ENCODE results near the gene PCDHGA12. TPM values are rescaled to one million over a fixed set of nuclear protein-coding genes. Genes with fewer than 3 reads are reported as not detected.

Gene PCDHGA12
- total and polyA plus RNA-seq, 2 experiments from 2014 or later, result 0.66 to 0.70 TPM

- H3K36me3 ChIP-seq (replicated peaks; ENCODE audit: insufficient read depth, low read depth), result no peaks in the 10 kb centered on the region
- H3K9me2 ChIP-seq (replicated peaks; ENCODE audit: insufficient read depth), result no peaks in the 10 kb centered on the region
- H3K4me2 ChIP-seq, result no peak overlapping the region
- no peak for DNase-seq (ENCODE audit: low spot score)
- H3K27ac ChIP-seq, result no peak overlapping the region
- no peak overlapping the region for H3K4me3 ChIP-seq
- peaks cover 44% of the 10 kb centered on the region for H3K9me3 ChIP-seq (ENCODE audit: low read depth)
- no peaks in the 10 kb centered on the region for H4K20me1 ChIP-seq (ENCODE audit: insufficient read depth, poor library complexity, severe bottlenecking)
- H3K79me2 ChIP-seq, result no peaks in the 10 kb centered on the region
- no peaks in the 10 kb centered on the region for H3K4me1 ChIP-seq (ENCODE audit: insufficient read depth)
- 96% methylated on average over 15 of the region's 15 CpGs for WGBS (ENCODE audit: low lambda C conversion rate, missing lambda C conversion rate)
- TF ChIP-seq CTCF (IDR thresholded peaks at IDR 0.05; ENCODE audit: poor library complexity) (no peak), EZH2 (IDR thresholded peaks at IDR 0.05; ENCODE audit: borderline replicate concordance) (no peak), EZH2phosphoT487 (IDR thresholded peaks at IDR 0.05; ENCODE audit: low read depth, severe bottlenecking, unreplicated experiment) (no peak)
- no peaks in the 10 kb centered on the region for H3K27me3 ChIP-seq
- H2AFZ ChIP-seq, result no peak overlapping the region
Observed at GRCh38 chr5:141398608-141399007, 31.7 kb upstream of the PCDHGA12 start.

GRCh38 chr5:141399555-141400258 lies 30.6 kb upstream of the PCDHGA12 start:
- no peak overlapping the region for H3K4me3 ChIP-seq
- TF ChIP-seq EZH2 (IDR thresholded peaks at IDR 0.05; ENCODE audit: borderline replicate concordance) (no peak), CTCF (IDR thresholded peaks at IDR 0.05; ENCODE audit: poor library complexity) (no peak), EZH2phosphoT487 (IDR thresholded peaks at IDR 0.05; ENCODE audit: low read depth, severe bottlenecking, unreplicated experiment) (no peak)
- DNase-seq (ENCODE audit: low spot score), result no peak
- no peaks in the 10 kb centered on the region for H4K20me1 ChIP-seq (ENCODE audit: insufficient read depth, poor library complexity, severe bottlenecking)
- peaks cover 37% of the 10 kb centered on the region for H3K9me3 ChIP-seq (ENCODE audit: low read depth)
- no peaks in the 10 kb centered on the region for H3K79me2 ChIP-seq
- no peaks in the 10 kb centered on the region for H3K36me3 ChIP-seq (replicated peaks; ENCODE audit: insufficient read depth, low read depth)
- no peaks in the 10 kb centered on the region for H3K4me1 ChIP-seq (ENCODE audit: insufficient read depth)
- 96% methylated on average over 60 of the region's 61 CpGs for WGBS (ENCODE audit: low lambda C conversion rate, missing lambda C conversion rate)
- no peak overlapping the region for H3K27ac ChIP-seq
- no peaks in the 10 kb centered on the region for H3K9me2 ChIP-seq (replicated peaks; ENCODE audit: insufficient read depth)
- H2AFZ ChIP-seq, result no peak overlapping the region
- no peaks in the 10 kb centered on the region for H3K27me3 ChIP-seq
- H3K4me2 ChIP-seq, result no peak overlapping the region

- Histone ChIP-seq H3K4me1 (ENCODE audit: insufficient read depth) (no peaks in the 10 kb centered on the region), H3K79me2 (no peaks in the 10 kb centered on the region), H3K4me3 (no peak within 1 kb of the TSS), H3K9me2 (replicated peaks; ENCODE audit: insufficient read depth) (no peaks in the 10 kb centered on the region), H3K9me3 (ENCODE audit: low read depth) (peaks cover 17% of the 10 kb centered on the region), H3K4me2 (no peak within 1 kb of the TSS), H2AFZ (no peak within 1 kb of the TSS), H3K27me3 (no peaks in the 10 kb centered on the region), H3K36me3 (replicated peaks; ENCODE audit: insufficient read depth, low read depth) (peaks cover 2% of the 10 kb centered on the region), H3K27ac (no peak within 1 kb of the TSS), H4K20me1 (ENCODE audit: insufficient read depth, poor library complexity, severe bottlenecking) (no peaks in the 10 kb centered on the region)
- no peak for TF ChIP-seq CTCF (IDR thresholded peaks at IDR 0.05; ENCODE audit: poor library complexity)
- no peak for TF ChIP-seq EZH2phosphoT487 (IDR thresholded peaks at IDR 0.05; ENCODE audit: low read depth, severe bottlenecking, unreplicated experiment)
- TF ChIP-seq EZH2 (IDR thresholded peaks at IDR 0.05; ENCODE audit: borderline replicate concordance), result no peak
- 95% methylated on average over 27 of the region's 27 CpGs for WGBS (ENCODE audit: low lambda C conversion rate, missing lambda C conversion rate)
- no peak for DNase-seq (ENCODE audit: low spot score)
Observed at GRCh38 chr5:141402553-141403243, 27.6 kb upstream of the PCDHGA12 start, which contains the start of gene PCDHGA9. Gene PCDHGA9 (plus strand): TSS chr5:141402778. CDS start chr5:141402953, 175 bp downstream.
